ENCODE data around the gene C10orf53.

DNA sequence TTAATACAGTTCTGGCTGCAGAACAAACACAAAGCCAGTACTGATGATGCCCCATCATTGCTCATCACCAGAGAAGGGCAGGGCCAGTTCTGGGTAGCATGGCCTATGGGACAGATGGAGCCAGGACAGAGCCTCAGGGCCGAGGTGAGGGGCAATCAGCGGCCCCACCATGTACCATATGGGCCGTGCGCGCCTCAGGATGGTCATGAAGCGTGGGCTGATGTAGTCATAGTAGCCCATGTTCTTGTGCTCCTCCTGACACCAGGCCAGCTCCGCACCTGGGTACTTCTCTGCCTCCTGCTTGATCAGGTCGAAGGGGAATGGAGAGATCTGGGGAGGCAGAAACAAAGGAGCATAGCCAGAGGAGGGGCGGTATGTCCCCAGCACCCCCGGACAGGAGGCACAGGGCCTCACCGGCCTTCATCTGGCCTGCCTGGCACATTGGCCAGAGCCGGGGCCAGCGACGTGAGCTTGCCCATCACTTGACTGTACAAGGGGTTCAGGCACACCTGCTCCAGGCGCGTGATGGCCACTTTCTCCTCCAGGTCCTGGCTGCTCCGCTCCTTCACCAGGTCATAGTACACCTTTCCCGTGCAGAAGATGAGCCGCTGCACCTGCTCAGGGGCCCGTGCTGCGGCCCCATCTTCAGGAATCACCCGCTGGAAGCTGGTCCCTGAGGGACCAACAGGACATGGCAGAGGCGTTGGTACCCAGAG, 56.6 kb downstream of the C10orf53 start:
- TF ChIP-seq EZH2phosphoT487 (IDR thresholded peaks at IDR 0.05; ENCODE audit: borderline replicate concordance, low read depth) (no peak), POLR2AphosphoS5 (IDR thresholded peaks at IDR 0.05; ENCODE audit: low read depth, low read length) (no peak), EP300 (IDR thresholded peaks at IDR 0.05; ENCODE audit: borderline replicate concordance in 1 of 2, low read depth in 1 of 2, low read length in 1 of 2) (no peak)
- TF ChIP-seq, protein P1, sequence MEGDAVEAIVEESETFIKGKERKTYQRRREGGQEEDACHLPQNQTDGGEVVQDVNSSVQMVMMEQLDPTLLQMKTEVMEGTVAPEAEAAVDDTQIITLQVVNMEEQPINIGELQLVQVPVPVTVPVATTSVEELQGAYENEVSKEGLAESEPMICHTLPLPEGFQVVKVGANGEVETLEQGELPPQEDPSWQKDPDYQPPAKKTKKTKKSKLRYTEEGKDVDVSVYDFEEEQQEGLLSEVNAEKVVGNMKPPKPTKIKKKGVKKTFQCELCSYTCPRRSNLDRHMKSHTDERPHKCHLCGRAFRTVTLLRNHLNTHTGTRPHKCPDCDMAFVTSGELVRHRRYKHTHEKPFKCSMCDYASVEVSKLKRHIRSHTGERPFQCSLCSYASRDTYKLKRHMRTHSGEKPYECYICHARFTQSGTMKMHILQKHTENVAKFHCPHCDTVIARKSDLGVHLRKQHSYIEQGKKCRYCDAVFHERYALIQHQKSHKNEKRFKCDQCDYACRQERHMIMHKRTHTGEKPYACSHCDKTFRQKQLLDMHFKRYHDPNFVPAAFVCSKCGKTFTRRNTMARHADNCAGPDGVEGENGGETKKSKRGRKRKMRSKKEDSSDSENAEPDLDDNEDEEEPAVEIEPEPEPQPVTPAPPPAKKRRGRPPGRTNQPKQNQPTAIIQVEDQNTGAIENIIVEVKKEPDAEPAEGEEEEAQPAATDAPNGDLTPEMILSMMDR (IDR thresholded peaks at IDR 0.05): no peak
- TF ChIP-seq, protein P2, sequence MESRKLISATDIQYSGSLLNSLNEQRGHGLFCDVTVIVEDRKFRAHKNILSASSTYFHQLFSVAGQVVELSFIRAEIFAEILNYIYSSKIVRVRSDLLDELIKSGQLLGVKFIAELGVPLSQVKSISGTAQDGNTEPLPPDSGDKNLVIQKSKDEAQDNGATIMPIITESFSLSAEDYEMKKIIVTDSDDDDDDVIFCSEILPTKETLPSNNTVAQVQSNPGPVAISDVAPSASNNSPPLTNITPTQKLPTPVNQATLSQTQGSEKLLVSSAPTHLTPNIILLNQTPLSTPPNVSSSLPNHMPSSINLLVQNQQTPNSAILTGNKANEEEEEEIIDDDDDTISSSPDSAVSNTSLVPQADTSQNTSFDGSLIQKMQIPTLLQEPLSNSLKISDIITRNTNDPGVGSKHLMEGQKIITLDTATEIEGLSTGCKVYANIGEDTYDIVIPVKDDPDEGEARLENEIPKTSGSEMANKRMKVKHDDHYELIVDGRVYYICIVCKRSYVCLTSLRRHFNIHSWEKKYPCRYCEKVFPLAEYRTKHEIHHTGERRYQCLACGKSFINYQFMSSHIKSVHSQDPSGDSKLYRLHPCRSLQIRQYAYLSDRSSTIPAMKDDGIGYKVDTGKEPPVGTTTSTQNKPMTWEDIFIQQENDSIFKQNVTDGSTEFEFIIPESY (IDR thresholded peaks at IDR 0.05; ENCODE audit: borderline replicate concordance, low read depth): no peak
